Neuronal stem cell (in vitro differentiated cells): ENCODE data around the gene TEX261.

ENCODE experiments used
- DNase-seq: peaks from one replicate; pipeline ENCODE4 v3.0.0-alpha.2; 2013; ENCODE audit warnings: low spot score
- H2AFZ ChIP-seq: one replicate; pipeline ENCODE4 v1.6.1; 2013; ENCODE audit warnings: mild to moderate bottlenecking, low read length, inconsistent platforms
- H2AK5ac ChIP-seq: 2 replicates; pipeline ENCODE4 v1.6.1; 2013; ENCODE audit warnings: low read depth, mild to moderate bottlenecking, inconsistent platforms, low read length, moderate library complexity, mixed read lengths
- H2BK120ac ChIP-seq: 2 replicates; pipeline ENCODE4 v1.6.1; 2013; ENCODE audit warnings: low read depth, mild to moderate bottlenecking, inconsistent platforms, low read length, moderate library complexity, mixed read lengths
- H2BK12ac ChIP-seq: one replicate; pipeline ENCODE4 v1.6.1; 2013; ENCODE audit warnings: low read length, inconsistent platforms
- H2BK15ac ChIP-seq: 2 replicates; pipeline ENCODE4 v1.6.1; 2013; ENCODE audit warnings: mild to moderate bottlenecking, low read length, inconsistent platforms, mixed read lengths
- H2BK5ac ChIP-seq: one replicate; pipeline ENCODE4 v1.6.1; 2013; ENCODE audit warnings: inconsistent platforms, mild to moderate bottlenecking, low read length, moderate library complexity
- H3K14ac ChIP-seq: one replicate; pipeline ENCODE4 v1.6.1; 2013; ENCODE audit warnings: low read length, inconsistent platforms
- H3K18ac ChIP-seq: 2 replicates; pipeline ENCODE4 v1.6.1; 2013; ENCODE audit warnings: low read length, inconsistent platforms
- H3K23ac ChIP-seq: 2 replicates; pipeline ENCODE4 v1.6.1; 2013; ENCODE audit warnings: low read depth, mild to moderate bottlenecking, mixed read lengths, low read length, inconsistent platforms; ENCODE audit not compliant: poor library complexity
- H3K27ac ChIP-seq: replicated peaks from 3 replicates; pipeline ENCODE4 v1.5.1; 2013; ENCODE audit warnings: low read length, inconsistent platforms
- H3K27me3 ChIP-seq, 3 experiments: 2 replicates each; pipeline ENCODE4 v1.6.1; 2013; ENCODE audit warnings: low read length in 3 of 3, mild to moderate bottlenecking in 2 of 3, inconsistent platforms in 1 of 3, low read depth in 1 of 3, mixed read lengths in 1 of 3, moderate library complexity in 1 of 3; ENCODE audit not compliant: control insufficient read depth in 3 of 3, insufficient read depth in 3 of 3
- H3K36me3 ChIP-seq, 2 donors: replicated peaks in 1 of 2; 2 replicates each; pipeline ENCODE4 v1.6.1; 2013; ENCODE audit warnings: low read length in 2 of 2; ENCODE audit not compliant: control insufficient read depth in 2 of 2, insufficient read depth in 2 of 2
- H3K4ac ChIP-seq: 2 replicates; pipeline ENCODE4 v1.6.1; 2013; ENCODE audit warnings: inconsistent platforms, mild to moderate bottlenecking, low read length, moderate library complexity
- H3K4me1 ChIP-seq, 2 donors: 1 replicate in 1 of 2; 2 replicates in 1 of 2; pipeline ENCODE4 v1.6.1; 2013; ENCODE audit warnings: low read length in 2 of 2, low read depth in 1 of 2; ENCODE audit not compliant: control insufficient read depth in 2 of 2, insufficient read depth in 1 of 2
- H3K4me2 ChIP-seq: one replicate; pipeline ENCODE4 v1.6.1; 2013; ENCODE audit warnings: mild to moderate bottlenecking, low read length, inconsistent platforms; ENCODE audit not compliant: insufficient read depth, poor library complexity, severe bottlenecking
- H3K4me3 ChIP-seq, 2 donors: 2 replicates each; pipeline ENCODE4 v1.5.1; 2013; ENCODE audit warnings: low read length in 2 of 2, mild to moderate bottlenecking in 2 of 2, inconsistent platforms in 1 of 2, moderate library complexity in 1 of 2
- H3K79me1 ChIP-seq: one replicate; pipeline ENCODE4 v1.6.1; 2013; ENCODE audit warnings: low read depth, mild to moderate bottlenecking, inconsistent platforms, low read length, moderate library complexity
- H3K9ac ChIP-seq: one replicate; pipeline ENCODE4 v1.6.1; 2013; ENCODE audit warnings: mild to moderate bottlenecking, low read depth, low read length, inconsistent platforms; ENCODE audit not compliant: poor library complexity
- H3K9me3 ChIP-seq, 2 donors: replicated peaks in 1 of 2; 2 replicates each; pipeline versions ENCODE3 to v1.6.1; 2013; ENCODE audit warnings: low read length in 2 of 2, mild to moderate bottlenecking in 2 of 2, inconsistent platforms in 1 of 2, low read depth in 1 of 2, mixed read lengths in 1 of 2, moderate library complexity in 1 of 2; ENCODE audit not compliant: control insufficient read depth in 2 of 2, insufficient read depth in 1 of 2
- H4K8ac ChIP-seq: one replicate; pipeline ENCODE4 v1.6.1; 2013; ENCODE audit warnings: low read depth, mild to moderate bottlenecking, inconsistent platforms, low read length, moderate library complexity
- H4K91ac ChIP-seq: one replicate; pipeline ENCODE4 v1.6.1; 2013; ENCODE audit warnings: low read length, low read depth, mild to moderate bottlenecking, inconsistent platforms; ENCODE audit not compliant: poor library complexity
- WGBS, 2 donors: extraction: QIAGEN DNeasy Blood & Tissue Kit; methylation state at CpG; one replicate each; pipeline ENCODE4 v1.1.7; 2013; ENCODE audit warnings: missing lambda C conversion rate in 2 of 2, mixed read lengths in 1 of 2; ENCODE audit not compliant: insufficient read length in 2 of 2, insufficient replicate concordance in 1 of 2; ENCODE audit errors: extremely low coverage in 2 of 2; 5-methylcytosine and 5-hydroxymethylcytosine counted together

TEX261 gene

GRCh38 chr2:70992945-70993853 lies 1.5 kb downstream of the TEX261 start:
- Histone ChIP-seq H3K4me3 (peak overlapping the region in 1 of 2 donors; percentile 83), H3K9ac (peak overlapping the region; percentile 46), H2BK120ac (no peak overlapping the region), H2AFZ (no peak overlapping the region), H3K18ac (no peak overlapping the region), H3K4me2 (no peak overlapping the region), H2BK15ac (no peak overlapping the region), H3K27ac (no peak overlapping the region), H2BK5ac (no peak overlapping the region), H4K8ac (no peak overlapping the region), H3K36me3 (peaks cover 20 to 42% of the 10 kb centered on the region in 2 donors), H3K4ac (no peak overlapping the region), H3K79me1 (peaks cover 12% of the 10 kb centered on the region), H3K14ac (no peak overlapping the region), H3K23ac (no peak overlapping the region), H3K27me3 (no peaks in the 10 kb centered on the region), H4K91ac (no peak overlapping the region), H3K4me1 (peaks cover 3 to 10% of the 10 kb centered on the region in 2 donors), H3K9me3 (no peaks in the 10 kb centered on the region), H2AK5ac (no peak overlapping the region), H2BK12ac (no peak overlapping the region)
- no peak for DNase-seq
- WGBS, 2 donors = no CpG with 5 or more reads among the region's 12 CpGs

- no CpG with 5 or more reads among the region's 9 CpGs for WGBS, 2 donors
- no peak overlapping the region for H2AFZ ChIP-seq
- no peak overlapping the region for H2BK15ac ChIP-seq
- H3K27ac ChIP-seq = no peak overlapping the region
- H3K4me1 ChIP-seq = peaks cover 3 to 10% of the 10 kb centered on the region in 2 donors
- no peaks in the 10 kb centered on the region for H3K27me3 ChIP-seq
- no peaks in the 10 kb centered on the region for H3K9me3 ChIP-seq
- no peak overlapping the region for H2BK5ac ChIP-seq
- H3K79me1 ChIP-seq = peaks cover 12% of the 10 kb centered on the region
- H3K4me3 ChIP-seq = peak overlapping the region in 1 of 2 donors; percentile 64
- H4K91ac ChIP-seq = no peak overlapping the region
- H2BK120ac ChIP-seq = no peak overlapping the region
- no peak overlapping the region for H3K4me2 ChIP-seq
- no peak for DNase-seq
- peaks cover 26 to 57% of the 10 kb centered on the region in 2 donors for H3K36me3 ChIP-seq
- H3K9ac ChIP-seq = no peak overlapping the region
- H2BK12ac ChIP-seq = no peak overlapping the region
- H3K23ac ChIP-seq = no peak overlapping the region
- no peak overlapping the region for H4K8ac ChIP-seq
- H3K14ac ChIP-seq = no peak overlapping the region
- H3K18ac ChIP-seq = no peak overlapping the region
- no peak overlapping the region for H2AK5ac ChIP-seq
- no peak overlapping the region for H3K4ac ChIP-seq
Observed at GRCh38 chr2:70991742-70992141, 2.9 kb downstream of the TEX261 start.

- no peak for DNase-seq
- Histone ChIP-seq H3K27ac (no peak overlapping the region), H2BK15ac (no peak overlapping the region), H4K8ac (no peak overlapping the region), H3K79me1 (peaks cover 12% of the 10 kb centered on the region), H4K91ac (no peak overlapping the region), H2BK12ac (no peak overlapping the region), H3K14ac (no peak overlapping the region), H3K4ac (no peak overlapping the region), H2BK120ac (no peak overlapping the region), H3K23ac (no peak overlapping the region), H3K36me3 (peaks cover 26 to 63% of the 10 kb centered on the region in 2 donors), H3K4me3 (no peak overlapping the region), H3K18ac (no peak overlapping the region), H3K4me1 (peaks cover 3 to 10% of the 10 kb centered on the region in 2 donors), H2AK5ac (no peak overlapping the region), H2AFZ (no peak overlapping the region), H3K4me2 (no peak overlapping the region), H2BK5ac (no peak overlapping the region), H3K27me3 (no peaks in the 10 kb centered on the region), H3K9ac (no peak overlapping the region), H3K9me3 (no peaks in the 10 kb centered on the region)
- WGBS, 2 donors = no CpG with 5 or more reads among the region's 5 CpGs
Observed at GRCh38 chr2:70991142-70991541, 3.5 kb downstream of the TEX261 start.

GRCh38 chr2:70990216-70990615 lies 4.5 kb downstream of the TEX261 start:
- H3K4me3 ChIP-seq = no peak overlapping the region
- no peaks in the 10 kb centered on the region for H3K9me3 ChIP-seq
- no peaks in the 10 kb centered on the region for H3K27me3 ChIP-seq
- H3K18ac ChIP-seq = no peak overlapping the region
- H3K14ac ChIP-seq = no peak overlapping the region
- H3K4me2 ChIP-seq = no peak overlapping the region
- no peak overlapping the region for H3K9ac ChIP-seq
- H2AFZ ChIP-seq = no peak overlapping the region
- H2BK120ac ChIP-seq = no peak overlapping the region
- H4K91ac ChIP-seq = no peak overlapping the region
- peaks cover 26 to 72% of the 10 kb centered on the region in 2 donors for H3K36me3 ChIP-seq
- H3K4ac ChIP-seq = no peak overlapping the region
- H2BK5ac ChIP-seq = no peak overlapping the region
- no peak overlapping the region for H2BK12ac ChIP-seq
- H3K27ac ChIP-seq = no peak overlapping the region
- H2AK5ac ChIP-seq = no peak overlapping the region
- H4K8ac ChIP-seq = no peak overlapping the region
- H3K4me1 ChIP-seq = peaks cover 3 to 10% of the 10 kb centered on the region in 2 donors
- no peak overlapping the region for H3K23ac ChIP-seq
- DNase-seq = no peak
- peaks cover 12% of the 10 kb centered on the region for H3K79me1 ChIP-seq
- no peak overlapping the region for H2BK15ac ChIP-seq
- WGBS, 2 donors = no CpG with 5 or more reads among the region's 5 CpGs
